Measurements from ENCODE around the gene ABCC3. TPM values are rescaled to one million over a fixed set of nuclear protein-coding genes. Genes with fewer than 3 reads are reported as not detected.

Gene ABCC3
- total and polyA plus RNA-seq, 2 donors (not counting 3 experiments of a cell fraction or from before 2014, with no cell fraction given) = 1.1 to 2.6 TPM

DNA sequence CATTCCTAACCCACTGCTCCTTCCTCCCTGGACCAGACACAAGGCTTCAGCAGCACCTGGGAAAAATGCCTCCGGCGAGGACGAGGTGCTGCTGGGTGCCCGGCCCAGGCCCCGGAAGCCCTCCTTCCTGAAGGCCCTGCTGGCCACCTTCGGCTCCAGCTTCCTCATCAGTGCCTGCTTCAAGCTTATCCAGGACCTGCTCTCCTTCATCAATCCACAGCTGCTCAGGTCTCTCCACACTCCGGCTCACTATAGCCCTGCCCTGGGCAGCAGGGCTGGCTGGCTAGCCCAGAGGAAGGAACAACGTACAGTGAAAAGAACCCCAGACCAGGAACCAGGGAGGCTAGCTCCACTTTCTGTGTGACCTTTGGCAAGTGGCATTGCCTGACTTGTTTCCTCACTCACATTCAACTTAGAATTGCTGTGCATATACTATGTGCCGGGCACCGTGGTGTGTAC, 26.2 kb downstream of the ABCC3 start:
- peak overlapping the region; percentile 44 for H2AFZ ChIP-seq (ENCODE audit: low read depth, low read length)
- H3K9ac ChIP-seq (replicated peaks; ENCODE audit: extremely low read depth, insufficient read depth, low read length) = no peak overlapping the region
- BruUV-seq (replicated peaks) = no TSS peak
- intact Hi-C loops (cut with micrococcal nuclease) = loop anchor here (1.0 kb wide), 2 partner anchors 7 to 22 kb away; no protein-coding TSS in a partner anchor
- no peak overlapping the region for H3K4me2 ChIP-seq (ENCODE audit: insufficient read depth, low read length)
- ChIA-PET CTCF (interaction anchor here (0.6 to 3.9 kb wide), 11 partner anchors 10 to 399 kb away, joined by 4 to 29 read pairs (median 9); no protein-coding TSS in a partner anchor), POLR2A (interaction anchor here (1.0 to 3.0 kb wide), 4 partner anchors 9 to 22 kb away, joined by 3 to 23 read pairs (median 4); no protein-coding TSS in a partner anchor)
- H3K79me2 ChIP-seq (ENCODE audit: control insufficient read depth, insufficient read depth, low read length) = no peaks in the 10 kb centered on the region
- peaks cover 31% of the 10 kb centered on the region for H3K4me1 ChIP-seq (ENCODE audit: control insufficient read depth, extremely low read depth, insufficient read depth, low read length)
- DNase-seq (ENCODE audit: low read depth, low spot score) (peak; percentile 32), FAIRE-seq (no peak)
- H3K4me3 ChIP-seq (replicated peaks in 1 of 3; ENCODE audit: insufficient read depth in 1 of 3, low read depth in 1 of 3, low read length in 3 of 3) = no peak overlapping the region
- H3K27ac ChIP-seq (ENCODE audit: insufficient read depth, low read depth, low read length) = peak overlapping the region; percentile 90
- H3K36me3 ChIP-seq (ENCODE audit: control insufficient read depth in 2 of 2, extremely low read depth in 1 of 2, insufficient read depth in 2 of 2, low read length in 2 of 2) = no peaks in the 10 kb centered on the region
- no peaks in the 10 kb centered on the region for H3K9me3 ChIP-seq (replicated peaks; ENCODE audit: control insufficient read depth, insufficient read depth, low read length)
- H3K27me3 ChIP-seq (ENCODE audit: control insufficient read depth in 2 of 2, insufficient read depth in 2 of 2, low read length in 2 of 2) = no peaks in the 10 kb centered on the region
- dilution Hi-C loops (cut with MboI; ENCODE audit: extremely low pct_ligation_motif_present, low sequenced_read_pairs) = no loop called here
- no peaks in the 10 kb centered on the region for H4K20me1 ChIP-seq (replicated peaks; ENCODE audit: control insufficient read depth, extremely low read depth, insufficient read depth, low read length)
- no peaks in the 10 kb centered on the region for H3K9me1 ChIP-seq (replicated peaks; ENCODE audit: control insufficient read depth, extremely low read depth, insufficient read depth, low read length)
- TF ChIP-seq POLR2A (IDR thresholded peaks at IDR 0.05; ENCODE audit: low read depth, low read length) (no peak), JUN (IDR thresholded peaks at IDR 0.05; ENCODE audit: borderline replicate concordance, insufficient read depth, insufficient read length, low read depth) (no peak), CTCF (IDR thresholded peaks at IDR 0.05; ENCODE audit: extremely low read depth in 1 of 2, insufficient read depth in 1 of 2, low read depth in 1 of 2, low read length in 2 of 2) (no peak), POLR2AphosphoS5 (IDR thresholded peaks at IDR 0.05; ENCODE audit: insufficient read depth, low read depth, low read length) (no peak), MYC (IDR thresholded peaks at IDR 0.05; ENCODE audit: low read depth, low read length) (no peak), EZH2 (IDR thresholded peaks at IDR 0.05; ENCODE audit: borderline replicate concordance, low read depth, low read length, severe bottlenecking) (no peak), FOS (IDR thresholded peaks at IDR 0.05; ENCODE audit: borderline replicate concordance, insufficient read depth, low read length) (no peak), GATA2 (IDR thresholded peaks at IDR 0.05; ENCODE audit: insufficient read depth, insufficient read length, low read depth, low read length) (no peak)
- TF ChIP-seq, protein P1, sequence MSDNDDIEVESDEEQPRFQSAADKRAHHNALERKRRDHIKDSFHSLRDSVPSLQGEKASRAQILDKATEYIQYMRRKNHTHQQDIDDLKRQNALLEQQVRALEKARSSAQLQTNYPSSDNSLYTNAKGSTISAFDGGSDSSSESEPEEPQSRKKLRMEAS (IDR thresholded peaks at IDR 0.05; ENCODE audit: insufficient read depth, insufficient read length) = no peak

All from endothelial cell of umbilical vein (primary cell).